Adipocyte (in vitro differentiated cells): ENCODE data around the gene AKIP1.
A peak's percentile ranks its signal among the peaks of the same experiment; 100 is the strongest.
"Not testable (repeated sequence)": the region's sequence is repeated elsewhere in the genome, so short reads cannot be mapped to it uniquely, and the experiment has no call there.

Experiments used
- DNase-seq: peaks from one replicate; pipeline ENCODE4 v3.0.0-alpha.2; 2015; ENCODE audit warnings: low read depth
- H3K27me3 ChIP-seq: replicated peaks from 2 replicates; pipeline ENCODE4 v1.7.0; 2013; ENCODE audit warnings: mild to moderate bottlenecking, low read length, moderate library complexity; ENCODE audit not compliant: control insufficient read depth, insufficient read depth
- H3K36me3 ChIP-seq: 2 replicates; pipeline ENCODE4 v1.7.0; 2013; ENCODE audit warnings: low read length, mild to moderate bottlenecking, moderate library complexity; ENCODE audit not compliant: control insufficient read depth, insufficient read depth, severe bottlenecking
- H3K4me1 ChIP-seq: 2 replicates; pipeline ENCODE4 v1.7.0; 2013; ENCODE audit warnings: mild to moderate bottlenecking, low read length, moderate library complexity; ENCODE audit not compliant: control insufficient read depth, insufficient read depth
- H3K4me3 ChIP-seq: 2 replicates; pipeline ENCODE4 v1.7.0; 2013; ENCODE audit warnings: mild to moderate bottlenecking, low read length, moderate library complexity
- H3K9ac ChIP-seq: 2 replicates; pipeline ENCODE4 v1.7.0; 2013; ENCODE audit warnings: mild to moderate bottlenecking, low read length, moderate library complexity
- H3K9me3 ChIP-seq: 2 replicates; pipeline ENCODE4 v1.7.0; 2013; ENCODE audit warnings: mild to moderate bottlenecking, low read length, moderate library complexity; ENCODE audit not compliant: control insufficient read depth

The AKIP1 gene

DNA sequence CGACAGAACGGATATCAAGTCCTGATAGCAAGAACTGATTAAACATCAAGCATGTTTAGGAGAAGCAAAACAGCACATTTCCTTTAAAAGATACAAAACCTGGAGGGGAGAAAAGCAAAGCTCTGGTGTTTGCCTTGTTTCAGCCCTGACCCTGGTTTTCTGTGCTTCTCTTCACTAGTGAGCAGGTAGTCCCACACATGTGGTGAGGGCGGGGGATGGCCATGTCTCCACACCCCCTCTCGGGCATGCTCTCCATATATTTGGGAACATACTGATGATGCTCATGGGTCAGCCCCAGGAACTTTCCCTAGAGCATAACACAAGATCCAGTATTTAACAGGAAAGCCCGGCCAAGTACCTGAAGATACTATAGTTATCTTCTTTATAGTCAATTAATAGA lies 11.7 kb downstream of the AKIP1 start:
- peaks cover 10% of the 10 kb centered on the region for H3K4me1 ChIP-seq
- DNase-seq = no peak
- H3K36me3 ChIP-seq = peaks cover 47% of the 10 kb centered on the region
- no peaks in the 10 kb centered on the region for H3K27me3 ChIP-seq
- no peak overlapping the region for H3K9ac ChIP-seq
- no peaks in the 10 kb centered on the region for H3K9me3 ChIP-seq
- no peak overlapping the region for H3K4me3 ChIP-seq

GRCh38 chr11:8925711-8926110 lies 14.7 kb downstream of the AKIP1 start:
- H3K4me1 ChIP-seq = peaks cover 7% of the 10 kb centered on the region
- H3K9ac ChIP-seq = no peak overlapping the region
- no peak for DNase-seq
- no peaks in the 10 kb centered on the region for H3K27me3 ChIP-seq
- H3K36me3 ChIP-seq = peaks cover 19% of the 10 kb centered on the region
- H3K9me3 ChIP-seq = no peaks in the 10 kb centered on the region
- no peak overlapping the region for H3K4me3 ChIP-seq

DNA sequence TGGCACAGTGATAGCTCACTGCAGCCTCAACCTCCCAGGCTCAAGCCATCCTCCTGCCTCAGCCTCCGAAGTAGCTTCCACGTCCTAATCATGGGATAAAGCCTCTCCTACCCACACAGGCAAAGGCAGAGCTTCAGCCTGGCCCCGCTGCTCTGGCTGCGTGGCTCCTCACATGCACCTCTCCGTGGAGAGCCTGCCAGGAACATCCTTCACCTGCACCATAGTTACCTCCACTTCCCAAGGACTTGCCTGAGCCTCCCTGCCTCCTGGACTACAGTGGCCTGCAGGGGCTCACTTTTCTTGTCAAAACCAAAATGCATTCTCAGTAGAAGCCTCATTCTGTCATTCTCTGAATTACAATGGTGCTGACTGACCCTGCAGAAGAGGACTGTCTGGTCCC lies 15.2 kb downstream of the AKIP1 start:
- peaks cover 14% of the 10 kb centered on the region for H3K36me3 ChIP-seq
- no peaks in the 10 kb centered on the region for H3K27me3 ChIP-seq
- no peaks in the 10 kb centered on the region for H3K9me3 ChIP-seq
- H3K4me3 ChIP-seq = no peak overlapping the region
- no peak for DNase-seq
- H3K4me1 ChIP-seq = peaks cover 7% of the 10 kb centered on the region
- H3K9ac ChIP-seq = no peak overlapping the region

- peaks cover 7% of the 10 kb centered on the region for H3K4me1 ChIP-seq
- H3K36me3 ChIP-seq = peaks cover 4% of the 10 kb centered on the region
- no peak overlapping the region for H3K9ac ChIP-seq
- no peaks in the 10 kb centered on the region for H3K27me3 ChIP-seq
- H3K4me3 ChIP-seq = no peak overlapping the region
- DNase-seq = no peak
- no peaks in the 10 kb centered on the region for H3K9me3 ChIP-seq
Measured at GRCh38 chr11:8927233-8927632, 16.2 kb downstream of the AKIP1 start.

- Histone ChIP-seq H3K9me3 (no peaks in the 10 kb centered on the region), H3K4me1 (peaks cover 7% of the 10 kb centered on the region), H3K27me3 (no peaks in the 10 kb centered on the region), H3K9ac (no peak overlapping the region), H3K36me3 (no peaks in the 10 kb centered on the region), H3K4me3 (no peak overlapping the region)
- no peak for DNase-seq
Measured at GRCh38 chr11:8928205-8928604, 17.2 kb downstream of the AKIP1 start.

DNA sequence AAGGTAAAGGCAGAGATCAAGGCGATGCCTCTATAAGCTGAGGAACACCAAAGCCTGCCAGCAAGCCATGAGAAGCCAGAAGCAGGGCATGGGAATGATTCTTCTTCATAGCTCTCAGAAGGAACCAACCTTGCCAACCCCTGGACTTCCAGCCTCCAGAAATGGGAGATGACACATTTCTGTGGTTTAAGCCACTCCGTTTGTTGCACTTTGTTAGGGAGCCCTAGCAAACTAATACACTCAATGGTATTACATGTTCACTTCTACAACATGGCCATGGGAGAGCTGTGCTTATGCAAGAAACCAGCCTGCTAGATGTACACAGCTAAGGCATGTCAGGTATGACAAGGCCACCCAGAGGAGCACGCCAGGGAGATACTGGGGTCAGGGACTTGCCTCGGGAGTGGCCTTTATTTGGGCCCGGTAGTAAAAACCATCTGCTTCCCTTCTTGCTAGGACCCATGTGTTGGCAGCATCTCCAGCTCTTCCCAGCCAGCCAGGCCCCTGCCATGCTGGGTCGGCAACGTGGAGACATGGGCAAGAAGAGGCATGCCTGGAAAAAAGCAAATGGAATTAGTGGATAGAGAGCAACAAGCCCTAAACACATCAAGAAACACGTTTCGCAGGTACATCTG lies 18.1 kb downstream of the AKIP1 start:
- Histone ChIP-seq H3K4me1 (peaks cover 6% of the 10 kb centered on the region), H3K4me3 (no peak overlapping the region), H3K27me3 (no peaks in the 10 kb centered on the region), H3K9ac (no peak overlapping the region), H3K9me3 (no peaks in the 10 kb centered on the region), H3K36me3 (no peaks in the 10 kb centered on the region)
- no peak for DNase-seq

DNA sequence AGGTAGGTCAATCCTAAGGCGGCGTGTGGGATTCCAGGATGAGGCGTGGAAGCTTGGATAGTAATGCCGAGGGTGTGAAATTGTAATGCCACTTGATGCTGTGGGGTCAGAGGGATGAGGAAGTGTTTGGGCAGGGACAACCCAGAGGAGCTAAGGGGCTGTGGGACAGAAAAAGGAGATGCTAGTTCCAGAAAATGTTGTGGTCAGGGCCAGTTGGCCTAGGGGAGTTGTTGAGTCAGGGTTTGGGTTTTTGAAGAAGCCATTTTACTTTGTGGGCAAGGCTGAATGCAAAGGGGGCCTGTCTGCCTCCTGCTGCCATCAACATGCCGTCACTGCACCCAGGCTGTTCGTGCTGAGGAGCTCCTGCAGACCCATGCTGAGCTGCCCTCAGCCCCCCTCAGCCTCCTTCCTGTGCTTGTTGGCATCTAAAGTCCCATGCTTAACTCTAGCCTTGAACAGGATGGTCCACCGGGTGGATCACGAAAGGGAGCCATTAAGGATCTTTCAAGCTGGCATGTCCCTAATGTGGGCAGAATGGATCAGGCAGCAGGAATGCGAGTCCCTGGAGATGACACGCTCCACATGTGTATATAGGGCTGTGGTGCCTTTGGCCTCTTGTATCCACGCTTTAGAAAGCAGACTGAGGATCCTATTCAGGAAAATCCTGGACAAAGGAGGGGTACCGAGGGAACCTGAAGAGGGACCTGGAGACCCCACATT lies 19.6 kb downstream of the AKIP1 start:
- Histone ChIP-seq H3K4me1 (peaks cover 7% of the 10 kb centered on the region), H3K9ac (no peak overlapping the region), H3K27me3 (no peaks in the 10 kb centered on the region), H3K36me3 (no peaks in the 10 kb centered on the region), H3K4me3 (no peak overlapping the region), H3K9me3 (no peaks in the 10 kb centered on the region)
- no peak for DNase-seq

GRCh38 chr11:8932564-8933180 lies 21.7 kb downstream of the AKIP1 start, which contains the start of gene C11orf16:
C11orf16 (minus strand) TSS chr11:8932947; CDS start chr11:8932308, 639 bp downstream.
- no peaks in the 10 kb centered on the region for H3K27me3 ChIP-seq

DNA sequence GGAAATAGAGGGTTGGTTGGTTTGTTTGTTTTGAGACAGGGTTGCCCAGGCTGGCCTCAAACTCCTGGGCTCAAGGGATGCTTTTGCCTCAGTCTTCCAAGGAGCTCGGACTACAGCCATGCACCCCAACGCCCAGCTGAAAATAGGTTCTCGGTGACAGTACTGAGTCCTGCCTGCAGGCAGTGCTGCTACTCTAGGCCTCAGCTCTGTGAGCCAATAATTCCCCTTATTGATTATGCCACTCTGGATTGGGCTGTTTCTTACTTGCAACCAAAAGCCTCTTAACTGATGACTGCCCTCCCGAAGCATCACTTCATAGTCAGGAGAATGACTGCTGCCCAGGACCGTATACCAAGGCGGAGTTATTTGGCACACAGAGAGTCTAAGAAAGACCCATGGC lies 22.9 kb downstream of the AKIP1 start:
- Histone ChIP-seq H3K4me3 (no peak overlapping the region), H3K36me3 (no peaks in the 10 kb centered on the region), H3K27me3 (no peaks in the 10 kb centered on the region), H3K4me1 (peaks cover 7% of the 10 kb centered on the region), H3K9ac (no peak overlapping the region), H3K9me3 (no peaks in the 10 kb centered on the region)
- DNase-seq = no peak

More at GRCh38 chr11:8932564-8933180, 21.7 kb downstream of the AKIP1 start, which contains the start of gene C11orf16:
- no peaks in the 10 kb centered on the region for H3K36me3 ChIP-seq
- peaks cover 7% of the 10 kb centered on the region for H3K4me1 ChIP-seq
- no peak for DNase-seq
- no peak within 1 kb of the TSS for H3K9ac ChIP-seq
- H3K9me3 ChIP-seq = no peaks in the 10 kb centered on the region
- H3K4me3 ChIP-seq = no peak within 1 kb of the TSS

GRCh38 chr11:8934742-8935488 lies 23.9 kb downstream of the AKIP1 start:
- no peaks in the 10 kb centered on the region for H3K9me3 ChIP-seq
- no peaks in the 10 kb centered on the region for H3K27me3 ChIP-seq
- H3K36me3 ChIP-seq = no peaks in the 10 kb centered on the region
- peak overlapping the region; percentile 67 for H3K4me3 ChIP-seq
- H3K4me1 ChIP-seq = peaks cover 7% of the 10 kb centered on the region
- H3K9ac ChIP-seq = peak overlapping the region; percentile 19
- peak; percentile 70 for DNase-seq

GRCh38 chr11:8935789-8936188 lies 24.8 kb downstream of the AKIP1 start:
- DNase-seq, H3K36me3 ChIP-seq, H3K4me3 ChIP-seq, H3K9me3 ChIP-seq, H3K9ac ChIP-seq, H3K4me1 ChIP-seq, H3K27me3 ChIP-seq: not testable (repeated sequence)
